Right lung (tissue), 5 donors: ENCODE data around the gene SORCS2. TPM values are rescaled to one million over a fixed set of nuclear protein-coding genes. Genes with fewer than 3 reads are reported as not detected.

Experiments used
- DNase-seq, 2 donors: peaks; one replicate each; pipeline ENCODE4 v3.0.0-alpha.2; 2013
- polyA plus RNA-seq, 5 donors: library from polyadenylated mRNA; unstranded; fragments of 120-200 nt; gene quantifications; one replicate each; pipeline versions ENCODE4 v1.2.1 to v1.2.3, GENCODE V29; 2013; ENCODE audit warnings: inconsistent platforms in 1 of 5, low replicate concordance in 1 of 5; ENCODE audit not compliant: insufficient read length in 5 of 5, insufficient read depth in 1 of 5

The SORCS2 gene
- polyA plus RNA-seq, 5 donors: 4.8 to 8.6 (median 5.8) TPM

GRCh38 chr4:7467471-7467870 is 275.1 kb downstream of the SORCS2 start:
- no peak for DNase-seq

DNA sequence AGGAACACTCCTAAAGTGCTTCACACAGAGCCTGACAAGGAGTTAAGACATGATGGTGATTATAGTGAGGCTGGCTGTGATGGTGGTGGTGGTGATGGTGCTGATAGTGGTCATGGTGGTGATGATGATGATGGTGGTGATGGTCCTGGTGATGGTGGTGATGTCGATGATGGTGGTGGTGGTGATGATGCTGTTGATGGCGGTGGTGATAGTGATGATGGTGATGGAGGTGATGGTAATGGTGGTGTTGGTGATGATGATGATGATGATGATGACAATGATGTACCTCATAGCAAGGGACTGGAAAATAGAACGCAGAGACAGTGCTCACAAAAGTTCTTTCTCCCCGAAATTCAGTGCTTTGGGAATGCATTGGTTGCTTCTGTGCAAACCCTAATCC is 276.7 kb downstream of the SORCS2 start:
- DNase-seq: no peak

DNA sequence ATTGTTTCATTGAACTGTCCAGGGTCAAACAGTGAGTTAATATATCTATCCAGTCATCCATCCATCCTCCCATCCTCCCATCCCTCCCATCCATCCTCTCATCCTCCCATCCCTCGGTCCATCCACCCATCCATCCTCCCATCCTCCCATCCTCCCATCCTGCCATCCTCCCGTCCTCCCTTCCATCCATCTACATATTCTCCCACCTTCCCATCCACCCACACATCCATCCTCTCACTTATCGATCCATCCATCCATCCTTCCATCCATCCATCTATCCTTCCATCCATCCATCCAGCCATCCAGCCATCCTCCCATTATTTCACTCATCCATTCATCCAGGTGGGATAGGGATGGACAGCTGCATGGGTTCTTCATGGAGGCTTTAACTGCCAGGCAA is 277.8 kb downstream of the SORCS2 start:
- DNase-seq: no peak

DNA sequence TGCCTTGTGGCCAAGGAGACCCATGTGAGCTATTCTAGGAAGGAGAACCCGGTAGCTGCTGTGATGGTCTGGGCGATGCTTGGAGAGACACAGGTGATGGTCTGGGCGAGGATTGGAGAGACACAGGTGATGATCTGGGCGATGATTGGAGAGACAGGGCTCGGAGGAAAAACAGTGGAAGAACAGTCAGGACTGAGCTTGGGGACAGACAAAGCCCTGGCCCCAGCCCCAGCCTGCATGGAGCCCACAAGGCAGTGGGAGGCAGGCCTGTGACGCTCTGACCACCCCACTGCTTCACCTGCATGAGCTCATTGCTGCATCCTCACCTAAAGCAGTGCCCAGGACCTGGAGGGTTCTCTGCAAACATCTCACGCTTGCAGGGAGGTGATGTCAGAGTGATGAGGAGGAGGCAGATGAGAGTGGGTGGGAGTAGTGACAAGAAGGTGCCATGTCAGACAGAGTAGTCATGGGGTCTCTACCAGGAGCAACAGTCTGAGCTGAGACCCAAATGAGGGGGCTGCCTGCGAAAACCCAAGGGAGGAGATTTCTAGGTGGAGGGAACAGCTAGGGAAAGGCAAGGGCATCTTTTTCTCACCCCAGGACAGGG is 278.3 kb downstream of the SORCS2 start:
- DNase-seq: no peak

DNA sequence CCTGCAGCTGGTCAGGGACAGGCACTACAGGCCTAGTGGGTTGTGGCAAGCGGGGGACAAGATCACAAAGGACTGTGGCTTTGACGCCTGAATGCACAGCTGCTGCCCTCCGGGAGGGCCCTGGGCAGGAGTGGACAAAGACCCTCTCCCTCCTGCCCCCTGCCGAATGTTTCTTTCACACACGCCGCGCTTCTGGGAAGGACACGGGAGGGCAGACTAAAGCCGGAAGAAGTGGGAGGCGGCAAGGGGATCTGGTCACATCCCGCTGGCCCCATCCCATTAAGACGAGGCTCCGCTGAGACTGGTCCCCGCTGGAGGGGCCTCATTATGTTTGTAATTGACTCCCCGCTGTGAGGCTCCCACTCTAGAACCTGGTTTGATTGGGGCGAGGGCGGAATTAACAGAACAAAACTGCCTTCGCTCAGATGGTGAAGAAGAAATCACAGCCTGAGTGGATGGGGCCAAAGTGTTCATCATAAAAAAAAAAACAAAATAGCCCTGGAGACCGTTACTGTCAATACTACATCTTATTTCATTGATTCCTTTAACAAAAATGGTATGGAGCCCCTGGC is 280.2 kb downstream of the SORCS2 start:
- no peak for DNase-seq

DNA sequence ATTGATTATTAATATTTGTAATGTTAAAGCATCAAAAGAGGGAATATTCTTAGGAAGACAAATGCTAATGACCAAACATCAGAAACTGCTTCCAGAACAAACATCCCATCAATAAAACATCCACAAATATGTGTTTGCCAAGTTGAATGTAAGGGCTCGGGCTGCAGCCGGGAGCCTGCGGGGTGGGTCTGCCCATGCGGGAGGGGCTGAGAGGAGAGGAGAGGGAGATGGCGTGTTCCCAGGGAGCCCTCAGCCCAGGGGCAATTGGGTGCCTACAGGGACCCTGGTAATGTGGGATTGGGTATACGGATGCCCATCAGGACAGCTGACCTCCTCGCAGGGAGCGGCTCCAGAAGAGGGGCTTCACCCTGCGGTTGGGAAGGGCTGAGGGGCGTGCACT is 280.7 kb downstream of the SORCS2 start:
- no peak for DNase-seq

DNA sequence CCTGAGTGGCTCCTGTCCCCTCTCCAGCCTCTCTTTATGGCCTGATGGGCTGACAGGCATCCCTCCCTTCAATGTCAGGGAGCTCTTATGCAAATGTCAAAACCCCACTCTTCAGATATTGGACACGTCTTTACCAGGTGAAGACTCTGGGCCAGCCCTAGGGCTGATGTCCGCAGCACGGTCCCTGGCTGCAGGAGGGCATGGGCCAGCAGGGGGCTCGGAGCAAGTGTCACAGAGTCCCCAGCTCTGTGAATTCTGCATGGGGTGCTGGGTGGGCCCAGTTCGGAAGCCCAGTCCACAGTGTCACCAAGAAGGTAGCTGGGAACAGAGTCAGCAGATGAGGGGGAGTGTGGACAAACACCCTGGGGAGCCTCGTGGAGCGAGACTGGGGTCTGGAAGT is 282.0 kb downstream of the SORCS2 start:
- no peak for DNase-seq

DNA sequence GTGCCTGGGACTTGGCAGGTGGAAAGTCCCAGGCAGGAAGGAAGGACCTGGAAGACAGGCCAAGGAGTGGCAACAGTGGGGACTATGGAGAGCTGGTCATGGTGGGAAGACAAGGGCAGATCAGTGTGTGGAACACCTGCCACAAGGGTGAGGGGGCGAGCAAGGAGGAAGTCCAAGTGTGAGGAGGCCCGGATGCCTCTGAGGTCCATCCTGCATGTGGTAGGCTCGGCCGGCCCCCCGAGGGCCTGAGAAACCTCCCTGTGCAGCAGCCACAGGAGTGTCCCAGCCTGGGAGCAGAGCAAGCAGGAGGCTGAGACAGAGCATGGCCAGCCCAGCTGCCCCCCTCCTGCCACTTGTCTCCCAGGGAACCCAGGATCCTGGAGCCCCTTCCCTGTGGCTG is 282.9 kb downstream of the SORCS2 start:
- DNase-seq: no peak

GRCh38 chr4:7476820-7477219 is 284.5 kb downstream of the SORCS2 start:
- no peak for DNase-seq

- DNase-seq: no peak
These were observed 285.4 kb downstream of the SORCS2 start for GRCh38 chr4:7477695-7478094.

DNA sequence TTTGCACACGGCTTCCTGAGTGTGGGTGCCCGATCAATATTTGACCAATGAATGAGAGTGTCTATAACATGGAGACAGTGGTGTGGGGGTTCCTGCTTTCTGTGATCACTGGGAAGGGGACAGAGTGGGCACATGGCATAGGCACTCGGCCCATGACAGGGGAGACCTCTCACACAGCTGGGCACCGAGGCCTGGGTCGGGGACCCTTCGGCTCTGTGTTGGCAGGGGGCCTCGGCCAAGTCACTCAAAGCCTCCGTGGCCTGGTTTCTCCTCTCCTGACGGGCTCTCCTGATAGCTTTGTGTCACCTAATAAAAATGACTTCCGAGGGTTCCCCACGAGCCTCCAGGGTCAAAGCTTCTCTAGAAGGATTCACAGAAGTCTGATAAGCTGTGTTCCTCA is 286.3 kb downstream of the SORCS2 start:
- DNase-seq: no peak

GRCh38 chr4:7480423-7480822 is 288.1 kb downstream of the SORCS2 start:
- DNase-seq: no peak

DNA sequence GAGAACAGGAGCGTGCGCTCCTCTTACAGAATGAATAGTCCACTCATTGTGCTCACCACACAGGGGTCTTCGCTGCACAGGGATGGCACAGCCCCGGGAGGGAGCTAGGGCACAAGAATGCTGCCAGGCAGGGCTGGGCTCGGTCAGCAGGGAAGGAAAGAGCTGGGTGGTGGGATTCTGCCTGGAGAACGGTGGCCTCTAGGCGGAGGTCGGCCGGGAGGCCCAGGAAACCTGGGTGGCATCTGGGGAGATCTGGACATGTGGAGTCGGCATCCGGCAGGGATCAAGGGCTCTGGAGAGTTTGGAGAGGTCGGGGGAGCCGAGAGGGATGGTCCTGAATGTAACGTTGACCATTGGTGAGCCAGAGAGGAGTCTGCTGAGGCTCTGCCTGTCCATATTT is 288.9 kb downstream of the SORCS2 start:
- DNase-seq: no peak

GRCh38 chr4:7485096-7485495 is 292.8 kb downstream of the SORCS2 start:
- no peak for DNase-seq

DNA sequence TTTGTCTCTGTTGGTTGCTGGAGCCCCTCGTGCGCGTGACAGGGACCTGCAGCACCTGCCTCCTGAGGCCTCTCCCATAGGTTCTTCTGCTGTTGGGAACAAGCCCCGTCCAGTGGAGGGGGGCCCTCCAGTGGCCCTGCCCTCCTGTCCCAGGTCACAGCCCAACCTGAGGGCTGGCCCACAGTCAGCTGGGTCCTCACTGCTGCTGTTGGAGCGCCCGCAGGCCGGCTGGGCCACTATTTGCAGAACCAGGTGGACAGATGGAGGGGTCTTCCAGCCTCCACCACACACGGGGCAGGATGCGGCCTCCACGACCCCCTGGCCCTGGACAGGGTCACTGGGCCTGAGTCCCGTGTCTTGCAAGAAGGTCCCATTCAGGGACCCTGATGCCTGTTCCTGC is 293.8 kb downstream of the SORCS2 start:
- DNase-seq: no peak

DNA sequence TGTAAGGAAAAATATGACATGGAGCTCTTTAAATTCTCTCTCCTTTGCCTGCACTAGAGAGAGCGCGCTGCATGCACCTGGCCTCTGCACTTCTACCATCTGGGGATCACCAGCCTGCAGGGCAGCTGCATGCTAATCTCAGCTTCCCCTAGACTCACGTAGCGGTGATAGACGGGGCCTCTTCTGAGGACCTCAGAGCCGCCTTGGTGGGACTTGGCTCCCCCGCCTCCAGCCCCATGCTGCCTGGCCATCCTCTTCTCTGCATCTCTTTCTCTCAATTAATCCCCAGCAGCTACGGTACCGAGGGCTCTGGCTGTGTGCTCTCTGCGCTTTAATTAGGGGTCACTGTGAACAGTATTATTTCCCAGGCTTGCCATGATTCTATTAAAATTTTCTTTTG is 295.2 kb downstream of the SORCS2 start:
- DNase-seq: no peak

DNA sequence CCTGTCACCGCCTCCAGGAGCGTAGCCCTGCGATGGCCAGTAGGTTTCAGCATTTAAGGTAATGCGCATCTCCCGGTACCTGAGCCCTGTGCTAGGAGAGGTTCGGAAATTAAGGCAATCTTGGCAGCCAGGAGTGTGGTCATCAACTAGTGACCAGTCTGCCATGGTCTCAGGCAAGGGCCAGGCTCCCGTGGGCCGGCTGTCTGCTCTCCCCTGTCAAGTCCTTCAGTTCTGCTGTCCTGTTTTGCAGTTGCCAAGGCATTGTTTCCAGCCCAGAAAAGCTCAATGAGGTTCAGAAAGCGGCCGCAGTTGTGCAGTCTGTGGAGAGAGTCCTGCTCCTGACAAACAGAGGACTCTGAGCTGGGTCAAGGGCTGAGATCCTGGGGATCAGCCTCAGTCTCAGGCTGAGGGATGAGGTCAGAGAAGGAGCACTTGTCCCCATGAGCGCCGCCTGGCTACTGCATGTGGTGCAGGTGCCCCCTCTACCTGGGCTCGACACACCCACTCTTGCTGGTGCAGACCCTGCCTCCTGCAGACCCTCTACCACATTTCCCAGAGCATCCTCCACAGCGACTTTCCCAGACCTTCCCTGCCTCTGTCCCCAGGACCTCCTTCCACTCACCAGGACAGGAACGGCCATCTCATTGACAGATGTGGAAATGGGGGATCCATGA is 295.8 kb downstream of the SORCS2 start:
- no peak for DNase-seq

- no peak for DNase-seq
These were observed 299.6 kb downstream of the SORCS2 start for GRCh38 chr4:7491915-7492314.

DNA sequence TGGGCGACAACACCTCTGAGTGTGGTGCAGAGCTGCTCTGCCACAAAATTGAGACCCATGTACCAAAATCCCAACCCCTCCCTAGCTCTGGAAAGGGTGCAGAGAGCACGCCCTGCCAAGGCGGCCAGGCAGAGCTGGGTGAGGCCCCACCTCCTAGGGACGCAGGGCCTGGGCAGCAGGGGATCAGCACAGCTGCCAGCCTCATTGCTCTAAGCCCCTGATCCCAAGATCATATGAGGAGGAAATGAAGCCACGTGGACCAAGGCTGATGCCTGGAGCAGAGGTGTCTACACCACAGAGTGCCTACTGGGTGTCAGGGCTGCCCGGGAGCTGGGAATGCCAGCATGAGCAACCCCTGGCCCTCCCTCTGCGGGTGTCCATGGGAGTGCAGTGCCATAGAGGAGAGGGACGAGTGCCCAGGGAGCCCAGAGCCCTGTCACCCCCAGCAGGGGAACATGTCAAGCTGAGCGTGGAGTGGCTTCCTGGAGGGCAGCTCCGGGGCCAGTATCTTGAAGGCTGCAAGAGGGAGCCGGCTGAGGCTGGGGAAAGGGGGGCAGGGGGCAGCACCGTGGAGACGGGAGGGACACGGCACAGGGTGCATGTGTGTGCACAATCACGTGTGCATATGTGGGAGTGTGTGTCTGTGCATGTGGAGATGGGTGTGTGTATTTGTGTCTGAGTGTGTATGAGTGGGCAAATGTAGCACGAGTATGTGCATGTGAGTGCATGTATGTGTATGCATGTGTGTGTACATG is 306.3 kb downstream of the SORCS2 start:
- DNase-seq: no peak

- DNase-seq: no peak
These were observed 307.3 kb downstream of the SORCS2 start for GRCh38 chr4:7499661-7500060.

- no peak for DNase-seq
These were observed 308.1 kb downstream of the SORCS2 start for GRCh38 chr4:7500404-7500803.

GRCh38 chr4:7501314-7501713 is 309.0 kb downstream of the SORCS2 start:
- DNase-seq: no peak

DNA sequence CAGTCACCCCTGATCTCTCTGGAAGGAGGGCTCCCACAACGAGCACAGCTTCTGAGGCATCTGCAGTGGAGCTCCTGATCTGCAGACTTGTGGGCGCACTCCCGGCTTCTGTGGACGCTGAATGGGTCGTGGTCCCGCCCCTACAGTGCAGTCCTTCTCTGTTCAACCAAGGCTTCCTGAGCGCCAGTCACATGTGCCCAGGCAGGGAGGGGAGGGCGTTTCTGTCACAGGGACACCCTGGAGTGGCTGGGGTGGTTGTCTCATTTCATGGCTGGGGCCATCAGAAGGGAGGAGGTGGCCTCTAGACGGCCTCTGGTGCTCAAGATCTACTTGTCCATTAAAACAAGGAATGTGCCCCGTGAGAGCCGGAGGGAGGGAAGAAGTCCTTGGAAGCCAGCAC is 309.5 kb downstream of the SORCS2 start:
- DNase-seq: no peak
